SW480 (cell line): ENCODE measurements around the gene KRT77.

Source experiments
- DNase-seq: peaks from one replicate; pipeline ENCODE4 v3.0.0-alpha.2; 2016; ENCODE audit warnings: low spot score

KRT77 gene

DNA sequence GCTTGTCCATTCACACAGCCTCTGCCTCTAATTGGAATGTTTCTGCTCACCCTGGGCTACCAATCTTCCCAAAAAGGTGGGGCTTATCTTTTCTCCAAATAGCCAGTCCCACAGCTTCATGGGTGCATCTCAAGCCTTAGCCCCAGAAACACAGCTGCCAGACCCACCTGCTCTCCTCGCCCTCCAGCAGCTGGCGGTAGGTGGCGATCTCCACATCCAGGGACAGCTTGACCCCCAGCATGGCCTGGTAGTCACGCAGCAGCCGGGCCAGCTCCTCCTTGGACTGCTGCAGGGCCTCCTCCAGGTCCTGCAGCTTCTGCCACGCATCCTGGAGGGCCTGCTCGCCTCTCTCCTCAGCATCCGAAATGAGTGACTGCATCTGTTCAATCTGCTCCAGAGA, 11.1 kb downstream of the KRT77 start:
- no peak for DNase-seq

DNA sequence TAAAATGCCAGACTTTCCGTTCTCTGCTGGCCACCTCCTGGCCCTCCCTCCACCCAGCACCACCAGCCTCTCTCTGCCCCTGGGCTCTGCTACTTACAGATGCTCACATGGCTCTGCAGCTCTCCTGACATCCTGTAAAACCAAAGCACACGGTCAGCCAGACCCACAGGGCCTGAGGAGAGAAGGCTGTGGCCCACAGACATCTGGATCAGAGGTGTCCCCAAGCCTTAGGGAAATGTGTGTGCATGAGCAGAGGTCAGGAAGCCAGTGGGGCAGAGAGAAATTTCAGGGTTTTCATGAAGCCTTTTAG, 11.5 kb downstream of the KRT77 start:
- DNase-seq: no peak

DNA sequence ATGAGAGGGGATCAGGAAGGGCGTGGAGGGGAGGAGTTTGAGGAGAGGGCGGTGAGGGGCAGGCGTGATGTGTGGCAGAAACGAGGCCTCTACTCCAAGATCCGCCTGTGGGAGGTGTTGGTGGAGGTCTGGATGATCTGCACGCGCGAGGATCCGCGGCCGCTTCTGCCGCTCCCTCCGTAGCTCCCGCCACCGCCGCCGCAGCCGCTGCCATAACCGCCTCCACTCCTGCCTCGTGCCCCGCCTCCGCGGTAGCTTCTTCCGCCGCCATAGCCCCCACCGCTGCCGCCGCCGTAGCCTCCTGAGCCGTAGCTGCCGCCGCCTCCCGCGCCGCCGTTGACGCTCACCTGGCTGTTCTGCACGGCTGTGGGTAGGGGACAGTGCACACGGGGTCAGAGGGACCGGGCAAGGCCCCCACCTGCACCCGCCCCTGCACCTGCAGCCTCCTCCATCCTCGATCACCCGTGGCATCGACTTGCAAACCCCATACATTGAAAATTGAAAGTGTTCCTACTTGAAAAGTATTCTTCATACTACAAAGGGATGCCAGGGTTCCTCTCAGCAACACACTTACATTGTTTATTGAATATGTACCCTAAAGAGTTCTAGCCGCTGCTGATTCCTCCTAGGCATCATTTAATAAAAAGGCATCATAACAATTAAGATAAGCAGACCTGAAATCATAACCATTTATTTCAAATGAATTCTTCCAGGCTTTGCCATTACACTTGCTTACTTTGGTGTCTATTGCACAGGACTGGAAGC, 12.1 kb downstream of the KRT77 start:
- DNase-seq: peak; percentile 40

DNA sequence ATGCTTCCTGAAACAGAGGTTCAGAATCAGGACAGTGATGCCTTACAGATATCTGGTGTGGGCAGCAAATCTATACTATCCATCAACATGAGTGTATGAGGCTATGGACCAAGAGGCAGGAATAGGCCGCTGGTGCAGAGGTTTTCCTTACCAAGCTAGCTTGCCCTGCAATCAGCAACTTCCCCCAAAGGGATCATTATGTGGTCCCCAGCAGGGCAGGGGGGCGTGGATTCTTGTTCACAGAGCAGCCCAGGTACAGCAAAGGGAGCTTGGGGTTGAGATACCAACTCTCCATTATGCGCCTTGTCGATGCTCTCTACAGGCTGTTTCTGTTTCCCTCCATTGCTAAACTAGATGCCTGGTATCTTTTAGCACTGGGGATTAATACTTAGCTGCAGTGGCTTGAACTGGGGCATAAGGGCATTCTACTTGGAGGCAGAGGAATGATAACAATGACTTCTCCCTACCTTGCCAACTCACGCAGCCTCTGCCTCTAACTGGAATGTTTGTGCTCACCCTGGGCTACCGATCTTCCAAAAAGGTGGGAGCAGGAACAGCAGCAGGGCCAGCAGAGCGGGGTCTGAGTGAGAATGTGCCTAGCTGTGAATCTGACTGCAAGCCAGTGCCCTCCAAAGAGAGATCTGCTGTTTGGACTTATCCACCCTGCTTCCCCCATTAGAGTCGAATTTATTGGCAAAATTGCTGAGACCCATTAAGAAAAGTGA, 12.8 kb downstream of the KRT77 start:
- DNase-seq: no peak

DNA sequence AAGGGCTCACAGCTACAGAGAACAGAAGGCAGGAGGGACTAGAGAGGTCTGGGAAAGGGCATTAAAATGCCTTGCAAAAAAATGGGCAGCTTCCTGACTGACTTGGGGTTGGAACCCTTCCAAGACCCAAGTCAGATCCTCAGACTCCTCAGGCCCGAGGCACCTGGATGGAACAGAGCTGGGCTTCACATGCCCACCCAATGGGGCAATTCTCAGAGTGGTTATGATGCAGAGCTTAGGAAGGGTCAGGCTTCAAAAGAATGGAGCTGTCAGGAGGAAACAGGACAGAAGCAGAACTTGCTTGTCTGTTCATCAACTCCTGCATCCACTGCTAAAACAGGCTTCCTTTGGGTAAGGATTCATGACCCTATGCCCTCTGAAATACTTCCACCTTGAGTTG, 13.4 kb downstream of the KRT77 start:
- no peak for DNase-seq

DNA sequence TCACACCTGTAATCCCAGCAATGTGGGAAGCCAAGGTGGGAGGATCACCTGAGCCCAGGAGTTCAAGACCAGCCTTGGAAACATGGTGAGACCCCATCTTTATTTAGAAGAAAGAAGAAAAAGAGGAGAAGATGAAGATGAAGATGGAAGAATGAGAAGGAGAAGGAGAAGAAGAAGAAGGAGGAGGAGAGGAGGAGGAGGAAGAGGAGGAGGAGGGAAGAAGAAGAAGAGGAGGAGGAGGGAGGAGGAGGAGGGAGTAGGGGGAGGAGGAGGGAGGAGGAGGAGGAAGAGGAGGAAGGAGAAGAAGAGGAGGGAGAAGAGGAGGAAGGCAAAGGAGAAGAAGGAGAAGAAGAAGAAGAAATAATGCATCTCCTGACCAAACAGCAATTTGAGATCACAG, 14.1 kb downstream of the KRT77 start:
- DNase-seq: no peak

DNA sequence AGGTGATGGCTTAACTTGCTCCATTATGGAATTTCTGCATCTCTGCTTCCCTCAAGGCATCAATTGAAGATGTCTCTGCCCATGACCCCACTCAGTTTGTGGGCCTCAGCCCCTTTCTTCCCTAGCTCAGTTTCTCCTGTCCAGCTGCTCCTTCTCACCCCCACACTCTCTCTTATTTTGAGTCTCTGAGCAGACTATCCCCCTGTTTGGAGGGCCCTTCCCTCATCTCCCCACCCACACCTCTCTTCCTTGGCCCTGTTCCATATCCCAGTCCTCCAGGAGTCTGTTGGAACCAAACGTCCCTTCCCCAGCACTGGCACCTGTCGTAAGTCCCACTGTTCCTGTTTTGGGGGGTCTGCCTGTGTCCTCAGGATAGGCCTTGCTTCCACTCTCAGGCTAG, 14.8 kb downstream of the KRT77 start:
- no peak for DNase-seq

DNA sequence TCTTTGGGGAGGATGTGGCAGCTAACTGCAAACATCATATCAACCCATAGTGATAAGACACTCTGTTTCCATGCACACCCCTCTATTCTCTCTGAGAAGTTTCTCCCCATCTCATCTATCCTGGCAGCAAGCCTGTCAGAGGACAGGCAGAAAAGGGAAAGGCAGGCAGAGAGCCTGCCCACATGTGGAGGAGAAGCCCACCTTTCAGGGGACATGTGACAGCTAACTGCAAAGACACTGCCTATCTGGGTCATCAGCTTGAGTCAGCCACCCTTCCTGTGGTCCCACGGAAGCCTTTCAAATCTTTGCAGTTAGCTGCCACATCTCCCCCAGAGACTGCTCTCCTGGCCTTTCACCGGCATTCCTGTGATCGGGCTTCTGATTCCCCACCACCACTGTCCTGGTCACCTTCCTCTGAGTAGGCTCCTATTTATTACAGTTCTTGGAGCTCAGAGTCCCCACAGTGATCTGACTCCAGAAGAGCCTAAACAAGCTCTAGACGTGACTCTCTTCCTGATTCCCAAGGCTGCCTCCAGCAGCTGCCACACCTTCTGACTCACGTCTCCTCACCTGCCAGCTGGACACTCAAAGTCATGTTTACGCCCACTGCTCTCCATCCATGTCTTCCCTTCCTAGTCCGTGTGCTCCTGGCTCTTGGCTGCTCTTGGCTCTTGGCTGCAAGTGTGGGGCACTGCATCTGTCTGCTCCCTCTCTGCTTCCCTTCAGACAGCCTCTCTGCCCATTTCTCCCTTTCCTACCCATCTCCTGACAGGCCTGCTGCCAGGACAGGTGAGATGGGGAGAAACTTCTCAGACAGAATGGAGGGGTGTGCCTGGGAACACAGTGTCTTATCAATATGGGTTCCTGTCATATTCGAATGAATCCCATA, 15.6 kb downstream of the KRT77 start:
- peak; percentile 72 for DNase-seq

DNA sequence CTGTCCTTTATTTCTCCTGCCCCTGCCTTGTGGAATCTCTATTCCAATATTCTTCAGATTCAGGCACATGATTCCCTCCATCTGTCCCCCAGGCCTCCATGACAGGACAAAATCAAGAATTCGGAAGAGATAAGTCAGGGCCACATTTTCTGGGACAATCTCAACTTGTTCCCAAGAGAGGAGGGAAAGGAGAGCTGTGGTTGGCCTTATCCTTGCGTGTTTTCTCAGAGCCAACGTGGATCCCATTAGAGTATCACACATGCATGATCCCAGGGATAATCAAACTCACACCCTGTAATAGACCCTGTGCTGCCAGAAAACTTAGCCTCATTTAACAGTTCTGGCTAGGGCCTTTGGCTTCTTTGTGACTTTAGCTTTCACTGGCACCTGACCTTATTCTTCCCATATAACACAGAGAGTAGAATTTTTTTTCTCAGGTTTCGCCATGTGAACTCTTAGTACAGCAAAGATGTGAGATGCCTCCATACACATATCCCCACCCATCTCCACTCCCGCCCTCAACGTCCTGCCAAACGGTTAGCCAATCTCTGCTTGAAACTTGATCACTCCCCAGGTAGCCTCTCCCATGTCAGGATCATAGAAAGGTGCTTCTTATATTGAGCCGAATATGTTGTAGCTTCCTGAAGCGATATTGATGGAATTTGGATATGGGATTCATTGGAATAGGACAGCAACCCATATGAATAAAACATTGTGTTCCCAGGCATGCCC, 16.4 kb downstream of the KRT77 start:
- peak; percentile 34 for DNase-seq

DNA sequence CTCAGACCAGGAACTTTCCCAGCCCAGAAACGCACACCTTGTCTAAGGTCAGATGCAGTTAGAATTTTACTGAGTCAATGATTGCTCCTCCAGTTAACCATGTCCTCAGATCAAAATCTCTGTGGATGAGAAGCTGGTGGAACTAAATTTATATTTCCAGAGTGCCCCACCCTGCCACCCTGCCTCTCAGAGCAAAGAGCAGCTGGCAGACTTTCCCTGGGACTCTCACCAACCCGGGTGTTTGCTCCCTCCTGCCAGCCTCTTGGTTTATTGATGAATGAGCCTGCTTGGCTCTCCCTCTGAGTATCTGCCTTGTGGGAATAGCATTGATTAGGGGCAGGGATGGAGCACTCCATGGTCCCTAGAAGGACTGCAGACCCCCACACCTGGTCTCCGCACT, 17.3 kb downstream of the KRT77 start:
- no peak for DNase-seq

DNA sequence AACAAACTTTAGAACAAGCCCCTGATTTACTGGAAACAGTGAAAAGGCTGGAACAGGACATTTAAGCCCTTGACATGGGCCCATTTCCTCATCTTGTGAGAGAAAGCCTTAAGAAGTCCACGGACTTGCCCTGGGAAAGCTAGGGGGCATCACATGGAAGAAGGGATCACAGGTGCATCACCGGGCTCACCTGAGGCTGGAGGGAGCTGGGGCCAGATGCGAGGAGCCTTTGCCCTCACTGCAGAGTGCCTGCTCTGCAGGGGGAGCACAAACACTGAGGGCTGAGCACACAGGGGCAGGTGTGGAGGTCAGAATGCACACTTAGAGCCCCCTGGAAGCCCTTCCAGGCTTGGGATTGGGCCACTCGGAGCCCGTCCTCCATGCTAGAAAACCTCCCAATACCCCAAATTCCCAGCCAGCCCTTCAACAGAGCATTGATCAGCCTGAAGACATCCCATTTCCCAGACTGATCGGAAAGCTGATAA, 17.9 kb downstream of the KRT77 start:
- DNase-seq: no peak

DNA sequence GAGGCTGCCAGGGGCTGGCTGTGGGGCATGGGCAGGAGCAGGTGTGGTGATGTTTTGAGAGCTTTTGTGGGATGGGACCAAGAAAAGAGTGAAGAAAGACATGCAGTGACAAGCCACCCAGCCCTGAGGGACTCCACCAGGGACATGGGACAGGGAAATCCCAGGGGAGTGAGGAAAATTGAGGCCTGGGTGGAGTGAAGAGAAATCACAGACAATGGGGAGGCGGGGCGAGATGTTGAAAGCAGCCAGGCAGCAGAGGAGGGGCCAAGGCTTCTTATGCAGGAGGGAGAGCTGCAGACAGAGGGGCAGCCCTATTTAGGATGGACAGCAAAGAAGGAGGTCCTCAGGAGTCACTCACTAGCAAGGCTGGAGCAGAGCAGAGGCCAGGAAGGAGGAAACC, 18.9 kb downstream of the KRT77 start:
- DNase-seq: no peak

DNA sequence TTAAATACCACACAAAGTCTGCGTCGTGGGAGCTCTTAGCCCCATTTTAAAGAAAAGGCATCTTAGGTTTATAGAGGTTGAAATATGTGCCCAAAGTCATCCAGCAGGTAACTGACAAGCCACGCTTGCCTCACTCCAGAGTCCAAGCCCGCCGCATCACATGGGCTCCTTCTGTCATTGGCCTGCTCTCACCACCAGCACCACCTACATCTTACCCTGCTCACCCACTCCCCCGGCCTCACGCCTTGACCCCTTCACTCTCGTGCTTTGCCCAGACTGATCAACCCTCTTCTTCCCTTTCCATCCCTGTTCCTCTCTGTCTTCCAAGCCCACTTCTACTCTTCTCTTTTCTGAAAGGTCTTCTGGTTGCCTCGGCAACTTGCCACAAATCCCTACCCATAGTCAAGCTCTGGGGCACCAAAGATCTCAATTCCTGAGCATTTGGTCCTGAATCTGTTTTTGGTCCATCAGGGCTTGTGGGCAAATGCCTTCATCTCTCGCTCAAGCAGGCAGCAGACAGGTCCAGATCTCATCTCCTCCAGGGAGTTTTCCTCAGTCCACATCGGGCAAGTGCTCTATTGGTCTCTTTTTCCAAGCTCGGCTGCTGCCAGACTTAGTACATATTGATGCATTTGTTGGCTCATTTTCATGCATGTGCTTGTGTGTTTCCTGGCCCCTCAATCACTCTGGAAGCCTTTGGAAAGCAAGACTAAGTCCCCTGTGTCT, 19.6 kb downstream of the KRT77 start:
- DNase-seq: no peak

DNA sequence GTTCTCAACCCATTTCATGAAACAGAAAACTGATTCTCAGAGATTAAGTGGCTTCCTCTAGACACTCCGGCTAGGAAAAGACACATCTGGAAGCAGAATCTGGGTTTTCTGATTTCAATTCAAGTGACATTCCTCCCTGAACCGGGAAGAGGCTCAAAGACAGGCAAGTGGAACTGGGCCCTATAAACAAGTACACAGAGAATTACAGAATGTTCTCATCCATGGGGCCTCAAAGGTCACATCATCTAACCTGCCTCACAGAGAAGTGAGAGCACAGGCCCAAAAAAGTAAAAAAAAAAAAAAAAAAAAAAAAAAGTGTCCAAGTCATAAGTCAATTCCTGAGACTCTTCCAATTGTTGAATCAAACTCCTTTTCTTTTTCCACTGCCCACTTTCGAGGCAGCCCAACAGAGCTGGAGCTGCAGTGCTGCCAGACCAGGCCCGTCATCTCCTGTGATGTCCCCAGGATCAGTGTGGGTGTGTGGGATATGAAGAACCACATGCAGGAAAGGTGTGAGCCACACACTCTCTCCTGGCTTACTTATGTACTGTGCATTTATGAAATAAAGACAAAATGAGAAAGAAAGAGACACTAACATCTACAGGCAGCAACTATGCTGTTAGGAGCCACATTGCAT, 20.3 kb downstream of the KRT77 start:
- no peak for DNase-seq

DNA sequence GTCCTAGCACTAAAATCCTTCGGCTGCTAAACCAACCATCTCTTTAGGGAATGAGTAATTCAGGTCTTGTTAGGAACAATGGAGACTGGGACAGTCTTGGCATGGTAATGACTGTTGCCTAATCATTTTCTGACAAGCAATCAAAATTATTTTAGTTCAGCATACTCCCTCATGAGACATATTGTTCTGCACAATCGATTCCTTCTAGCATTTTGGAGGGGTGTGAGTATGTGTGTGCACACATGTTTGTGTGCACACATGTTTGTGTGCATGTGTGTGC, 21.0 kb downstream of the KRT77 start:
- DNase-seq: no peak

DNA sequence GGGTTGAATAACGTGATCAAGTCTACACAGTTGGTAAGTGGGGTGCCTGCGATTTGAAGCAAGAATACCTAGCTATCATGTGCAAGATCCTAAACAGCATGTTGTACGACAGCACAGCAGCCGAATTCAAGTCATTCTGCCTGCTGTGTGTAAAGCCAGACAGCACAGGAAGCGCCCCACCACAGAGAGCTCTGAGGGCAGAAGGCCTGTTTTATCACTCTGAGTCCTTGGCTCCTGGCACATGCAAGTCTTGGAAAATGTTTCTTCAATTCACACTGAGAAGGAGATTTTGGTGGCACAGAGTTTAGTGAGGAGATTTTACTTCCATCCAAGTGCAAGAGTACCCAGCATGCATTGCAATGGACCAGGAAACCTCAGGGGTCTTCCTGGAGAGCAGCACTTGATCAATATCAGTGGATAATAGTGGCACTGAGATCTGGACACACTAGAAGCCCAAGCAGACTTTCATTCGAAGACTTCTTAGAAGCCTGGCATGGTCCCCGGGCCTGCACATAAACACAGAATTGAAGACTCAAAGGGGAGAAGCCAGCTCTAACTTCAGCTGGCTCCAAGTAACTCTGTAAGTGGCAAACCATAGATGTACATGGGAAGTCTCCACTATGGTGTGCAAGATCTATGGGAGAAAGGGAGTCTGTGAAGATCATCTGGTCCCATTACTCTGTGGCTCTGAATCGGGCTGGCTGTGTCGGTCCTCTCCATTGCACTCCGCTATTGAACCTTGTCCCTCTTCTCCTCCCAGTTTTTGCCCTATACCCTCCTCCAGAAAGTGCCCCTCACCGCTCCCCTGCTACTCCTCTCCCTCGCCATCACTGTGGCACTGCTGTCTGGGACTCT, 21.6 kb downstream of the KRT77 start:
- no peak for DNase-seq

DNA sequence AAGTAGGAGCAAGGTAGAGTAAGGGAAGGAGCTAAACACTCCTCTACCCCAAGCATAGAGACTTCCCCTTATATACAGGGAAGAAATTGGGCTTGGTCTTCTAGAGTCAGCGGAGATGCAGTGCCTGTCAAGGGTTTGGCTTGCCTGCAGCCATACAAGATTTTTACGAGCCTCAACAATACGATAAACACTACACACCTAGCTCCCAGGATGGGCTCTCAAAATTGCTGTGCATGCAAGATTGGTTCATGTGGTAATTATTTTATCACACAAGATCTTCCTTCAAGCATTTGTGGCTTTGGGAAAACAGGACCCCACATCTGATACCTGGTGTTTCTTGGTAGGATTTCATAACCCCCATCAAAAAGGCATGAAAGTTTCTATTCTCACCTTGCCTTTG, 23.0 kb downstream of the KRT77 start, which contains the start of gene KRT1:
KRT1 (minus strand) TSS at position 45 of the 400 bp plus-strand sequence. CDS start 59 bp downstream, outside the sequence.
- no peak for DNase-seq

DNA sequence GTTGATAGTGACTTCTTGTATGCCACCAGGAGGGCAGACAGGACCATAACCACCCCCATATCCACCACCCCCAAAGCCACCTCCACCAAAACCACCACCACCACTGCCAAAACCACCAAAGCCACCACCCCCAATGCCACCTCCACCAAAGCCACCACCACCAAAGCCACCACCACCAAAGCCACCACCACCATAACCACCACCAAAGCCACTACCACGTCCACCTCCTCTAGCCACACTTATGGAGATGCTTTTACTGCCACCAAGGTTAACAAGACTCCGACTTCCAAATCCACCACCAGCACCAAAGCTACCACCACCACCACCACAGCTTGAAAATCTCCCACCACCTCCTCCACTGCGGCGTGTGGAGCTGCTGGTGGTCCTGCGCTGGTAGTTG, 23.4 kb downstream of the KRT77 start:
- DNase-seq: no peak

DNA sequence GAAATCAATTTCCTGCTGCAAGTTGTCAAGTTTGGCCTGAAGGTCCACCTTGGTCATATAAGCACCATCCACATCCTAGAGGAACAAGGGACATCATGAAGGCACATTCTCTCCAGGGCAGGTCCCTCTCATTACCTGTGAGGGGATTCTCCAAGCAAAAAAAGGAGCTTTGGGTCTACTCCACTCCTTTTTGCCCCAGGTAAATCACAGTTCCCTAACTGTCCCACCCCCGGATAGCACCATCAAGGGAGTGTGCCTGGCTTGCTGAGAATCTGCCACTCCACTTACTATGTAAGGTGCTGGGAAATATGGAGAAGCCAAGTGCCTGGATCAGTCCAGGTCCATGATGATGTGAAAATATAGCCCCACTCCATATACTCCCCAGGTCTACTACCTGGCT, 25.7 kb downstream of the KRT77 start:
- no peak for DNase-seq

DNA sequence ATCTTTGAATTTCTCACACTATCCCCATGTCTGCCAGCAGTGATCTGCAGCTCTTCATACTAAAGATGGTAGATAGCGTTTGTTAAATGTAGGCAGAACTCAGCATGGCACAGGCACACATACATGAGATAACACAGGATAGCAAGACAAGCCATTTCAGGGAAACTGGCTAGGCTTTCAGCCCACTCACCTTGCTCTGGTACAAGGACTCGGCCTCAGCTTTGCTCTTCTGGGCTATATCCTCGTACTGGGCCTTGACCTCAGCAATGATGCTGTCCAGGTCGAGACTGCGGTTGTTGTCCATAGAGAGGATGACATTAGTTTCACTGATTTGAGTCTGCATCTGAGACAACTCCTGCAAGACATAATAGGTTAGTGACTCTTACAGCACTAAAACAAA, 26.2 kb downstream of the KRT77 start:
- DNase-seq: no peak
